ENCODE measurements around the gene PGBD2. TPM values are rescaled to one million over a fixed set of nuclear protein-coding genes. Genes with fewer than 3 reads are reported as not detected.
A peak's percentile ranks its signal among the peaks of the same experiment; 100 is the strongest.

Gene PGBD2
- total and polyA plus RNA-seq, 2 of the 13 experiments (the other 11 are each of a cell fraction or from before 2014, with no cell fraction given), result 6.0 to 7.4 TPM

GRCh38 chr1:248873409-248873992, 32.5 kb upstream of the PGBD2 start (continued):
- no peak for TF ChIP-seq ZBTB49 (CRISPR knock-in tag; IDR thresholded peaks at IDR 0.05; ENCODE audit: borderline replicate concordance)
- no peak for TF ChIP-seq ZNF512 (CRISPR knock-in tag; IDR thresholded peaks at IDR 0.05)
- no peak for TF ChIP-seq ZSCAN25 (CRISPR knock-in tag; IDR thresholded peaks at IDR 0.05)
- TF ChIP-seq POLR2G (IDR thresholded peaks at IDR 0.05; ENCODE audit: low read depth, low read length), result peak; percentile 69
- 0 out of 2 replicates have a peak, but pooled peaks have one; percentile 35 for TF ChIP-seq ZNF225 (CRISPR knock-in tag; IDR thresholded peaks at IDR 0.05)
- TF ChIP-seq CERS6 (CRISPR knock-in tag; IDR thresholded peaks at IDR 0.05), result no peak
- no peak for TF ChIP-seq GMEB2 (CRISPR knock-in tag; IDR thresholded peaks at IDR 0.05; ENCODE audit: low read depth)
- peak; percentile 21; the same call in 1 of the 2 replicates for TF ChIP-seq TFAP4 (IDR thresholded peaks at IDR 0.05; ENCODE audit: borderline replicate concordance, low read depth)
- peak; percentile 77 for TF ChIP-seq ELF1 (CRISPR knock-in tag; IDR thresholded peaks at IDR 0.05)
- peak; percentile 48; the same call in 1 of the 2 replicates for TF ChIP-seq ZNF646 (CRISPR knock-in tag; IDR thresholded peaks at IDR 0.05)
- peak; percentile 60; the same call in 1 of the 2 replicates for TF ChIP-seq SAFB2 (CRISPR knock-in tag; IDR thresholded peaks at IDR 0.05; ENCODE audit: borderline replicate concordance, low read depth)
- TF ChIP-seq RXRA (CRISPR knock-in tag; IDR thresholded peaks at IDR 0.05), result 0 out of 2 replicates have a peak, but pooled peaks have one; percentile 47
- peak; percentile 63 for TF ChIP-seq MED8 (CRISPR knock-in tag; IDR thresholded peaks at IDR 0.05; ENCODE audit: insufficient replicate concordance)
- peak; percentile 91 for TF ChIP-seq KDM5B (CRISPR knock-in tag; IDR thresholded peaks at IDR 0.05; ENCODE audit: borderline replicate concordance)

Measured in HepG2 (cell line).